GM19043 (cell line): ENCODE data around the gene TBRG4.

Source experiments
- ATAC-seq: cut with Tn5 transposase; IDR thresholded peaks from one replicate; pipeline ENCODE4 v1.9.1; 2021; ENCODE audit warnings: low read depth; ENCODE audit not compliant: unreplicated experiment

TBRG4 gene

GRCh38 chr7:45061352-45061751, 50.1 kb downstream of the TBRG4 start:
- ATAC-seq = no peak

- ATAC-seq = no peak
Measured at GRCh38 chr7:45060295-45060694, 51.2 kb downstream of the TBRG4 start.

GRCh38 chr7:45057878-45058277, 53.6 kb downstream of the TBRG4 start:
- ATAC-seq = no peak

DNA sequence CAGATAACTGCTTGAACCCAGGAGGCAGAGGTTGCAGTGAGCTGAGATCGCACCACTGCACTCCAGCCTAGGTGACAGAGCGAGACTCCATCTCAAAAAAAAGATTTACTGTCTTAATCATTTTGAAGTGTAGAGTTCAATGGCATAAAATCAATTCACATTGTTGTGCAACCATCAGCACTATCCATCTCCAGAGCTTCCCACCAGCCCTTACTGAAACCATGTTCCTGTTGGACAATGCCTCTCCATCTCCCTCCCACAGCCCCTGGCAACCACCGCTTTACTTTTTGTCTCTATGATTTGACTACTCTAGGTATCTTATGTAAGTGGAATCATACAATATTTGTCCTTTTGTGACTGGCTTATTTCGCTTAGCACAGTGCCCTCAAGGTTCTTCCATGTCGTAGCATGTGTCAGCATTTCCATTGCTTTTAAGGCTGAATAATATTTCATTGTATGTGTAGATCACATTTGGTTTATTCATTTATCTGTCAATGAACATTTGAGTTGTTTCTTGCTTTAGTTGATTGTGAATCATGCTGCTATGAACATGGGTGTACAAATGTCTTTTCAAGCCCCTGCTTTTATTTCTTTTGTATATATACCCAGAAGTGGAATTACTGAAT, 55.8 kb downstream of the TBRG4 start:
- ATAC-seq = no peak

GRCh38 chr7:45055016-45055415, 56.5 kb downstream of the TBRG4 start:
- no peak for ATAC-seq

- no peak for ATAC-seq
Measured at GRCh38 chr7:45054442-45054841, 57.1 kb downstream of the TBRG4 start.

DNA sequence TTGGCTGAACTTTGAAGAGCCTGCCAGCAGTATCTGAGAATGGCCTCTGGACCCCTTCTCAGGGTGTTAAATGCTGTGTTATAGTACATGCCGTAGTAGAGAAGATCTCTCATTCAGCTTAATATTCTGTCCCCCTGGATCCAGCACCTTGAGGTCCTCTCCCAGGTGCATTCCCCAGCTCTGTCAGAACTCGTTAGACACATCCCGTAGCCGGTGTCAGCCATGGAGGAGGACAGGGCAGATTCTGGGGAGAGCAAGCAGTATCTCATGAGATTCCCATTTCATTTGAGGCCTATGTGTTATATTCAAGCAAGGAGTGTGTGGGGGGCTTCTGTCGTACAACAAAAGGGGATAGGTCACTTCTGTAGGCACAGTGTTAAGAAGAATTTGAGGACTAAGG, 57.6 kb downstream of the TBRG4 start:
- ATAC-seq = no peak

DNA sequence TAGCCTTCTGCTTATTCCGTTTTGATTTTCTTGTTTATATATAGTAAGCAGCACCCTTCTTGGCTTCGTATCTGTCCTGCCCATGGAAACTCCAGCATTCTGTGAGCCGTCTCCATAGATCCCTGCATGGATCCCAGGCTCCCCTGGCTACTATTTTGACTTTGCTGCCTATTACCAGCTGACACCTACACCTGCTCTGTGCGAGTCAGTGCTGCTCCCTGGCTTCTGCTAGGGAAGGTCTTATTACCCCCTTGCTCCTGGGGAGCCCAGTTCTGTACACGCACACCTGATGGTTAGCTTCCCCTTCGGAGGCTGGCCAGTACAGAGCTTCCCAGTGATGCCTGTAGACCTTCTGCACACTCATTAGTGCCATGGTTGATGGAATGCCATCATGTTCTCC, 58.1 kb downstream of the TBRG4 start:
- no peak for ATAC-seq

DNA sequence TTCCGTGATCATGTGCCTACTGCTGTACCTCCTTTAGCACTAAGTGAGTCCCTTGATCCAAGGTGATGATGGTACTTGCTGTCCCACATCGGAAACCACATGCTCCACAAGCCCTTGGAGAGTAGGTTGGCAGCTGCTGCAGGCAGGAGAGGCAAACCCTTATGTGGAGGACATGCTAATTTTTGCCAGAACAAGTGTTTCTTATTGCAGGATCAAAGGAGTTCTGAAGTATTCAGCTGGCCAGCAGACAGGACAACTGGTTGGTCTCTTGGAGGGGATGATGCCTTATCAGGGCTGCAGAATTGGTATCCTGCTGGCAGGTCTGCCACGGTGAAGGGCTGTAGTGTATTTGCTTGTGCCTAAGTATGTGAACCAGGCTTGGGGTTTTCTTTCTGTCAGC, 59.5 kb downstream of the TBRG4 start:
- ATAC-seq = no peak

DNA sequence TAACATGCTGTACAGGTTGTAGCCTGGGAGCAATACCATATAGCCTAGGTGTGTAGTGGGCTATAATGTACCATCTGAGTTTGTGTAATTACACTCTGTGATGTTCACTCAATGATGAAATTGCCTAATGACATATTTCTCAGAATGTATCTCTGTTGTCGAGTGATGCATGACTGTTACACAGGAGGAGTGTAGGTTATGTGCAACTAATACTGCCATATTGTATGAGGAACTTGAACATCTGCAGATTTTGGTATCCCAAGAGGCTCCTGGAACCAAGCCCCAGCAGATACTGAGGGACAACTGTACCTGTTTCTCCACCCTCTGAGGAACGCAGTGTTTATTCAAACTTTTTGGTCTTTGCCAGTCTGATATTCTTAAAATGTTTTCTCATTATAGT, 61.3 kb downstream of the TBRG4 start:
- no peak for ATAC-seq
